Measurements from ENCODE around the gene APBB1. TPM values are rescaled to one million over a fixed set of nuclear protein-coding genes. Genes with fewer than 3 reads are reported as not detected.
A peak's percentile ranks its signal among the peaks of the same experiment; 100 is the strongest.

APBB1 gene
- total and polyA plus RNA-seq, 2 of the 4 experiments (the other 2 are of a cell fraction) = 39.4 to 44.1 TPM

GRCh38 chr11:6390718-6391469, 28.0 kb downstream of the APBB1 start:
- H3K4me2 ChIP-seq (ENCODE audit: low read depth, low read length) = peak overlapping the region; percentile 96
- H2BK15ac ChIP-seq (ENCODE audit: low read depth, low read length) = no peak overlapping the region
- peak overlapping the region; percentile 50 for H4K91ac ChIP-seq (ENCODE audit: insufficient read depth, low read depth, low read length)
- peaks cover 22% of the 10 kb centered on the region for H3K9me1 ChIP-seq (ENCODE audit: insufficient read depth, low read length)
- in situ Hi-C loops (cut with MboI; ENCODE audit: low sequenced_read_pairs) (no loop called here), intact Hi-C loops (cut with micrococcal nuclease) (loop anchor here (2.0 kb wide), 1 partner anchor 28 kb away; the partner anchor contains the start of gene APBB1), dilution Hi-C loops (cut with HindIII; ENCODE audit: low sequenced_read_pairs, unreplicated experiment) (no loop called here)
- DNase-seq (no peak), ATAC-seq (ENCODE audit: low read depth) (no peak)
- no peak overlapping the region for H2BK120ac ChIP-seq (ENCODE audit: low read depth, low read length)
- H2AK5ac ChIP-seq (ENCODE audit: low read depth, low read length) = peak overlapping the region; percentile 20
- H2BK20ac ChIP-seq (ENCODE audit: low read depth, low read length) = no peak overlapping the region
- peak overlapping the region; percentile 35 for H3K23ac ChIP-seq (ENCODE audit: low read depth, low read length)
- H3K9me3 ChIP-seq (ENCODE audit: control insufficient read depth, insufficient read depth, low read length) = no peaks in the 10 kb centered on the region
- peak overlapping the region; percentile 9 for H2BK5ac ChIP-seq (ENCODE audit: low read depth, low read length, poor library complexity, severe bottlenecking)
- H2AK9ac ChIP-seq (replicated peaks; ENCODE audit: low read depth, low read length, poor library complexity) = peak overlapping the region; percentile 98
- H3K27ac ChIP-seq (ENCODE audit: insufficient read depth, low read length) = peak overlapping the region; percentile 73
- CTCF ChIA-PET = interaction anchor here (1.1 kb wide), 1 partner anchor 29 kb away, joined by 4 read pairs; no protein-coding TSS in a partner anchor
- POLR2A ChIA-PET (ENCODE audit: unreplicated experiment) = no interaction called here
- H3K56ac ChIP-seq (ENCODE audit: extremely low read depth, insufficient read depth, low read length) = no peak overlapping the region
- TF ChIP-seq FOS (IDR thresholded peaks at IDR 0.05; ENCODE audit: low read depth, low read length) = no peak
- H3K4ac ChIP-seq (ENCODE audit: low read depth, low read length) = peak overlapping the region; percentile 85
- peak overlapping the region; percentile 80 for H3K9ac ChIP-seq (ENCODE audit: low read depth, low read length)
- no peak overlapping the region for H4K5ac ChIP-seq (ENCODE audit: low read depth, low read length)
- H4K8ac ChIP-seq (ENCODE audit: low read depth in 2 of 2, low read length in 2 of 2) = peak overlapping the region; percentile 18 to 40; a peak in 2 of 4 replicates
- peak overlapping the region; percentile 89 for H2AFZ ChIP-seq (replicated peaks; ENCODE audit: low read length, poor library complexity)
- H3K27me3 ChIP-seq (ENCODE audit: control insufficient read depth, insufficient read depth, low read length) = no peaks in the 10 kb centered on the region
- peaks cover 6% of the 10 kb centered on the region for H3K4me1 ChIP-seq (ENCODE audit: control insufficient read depth, insufficient read depth, low read length)
- 75% methylated on average over 5 of the region's 19 CpGs; no CpG with 5 or more reads in 1 of the 2 experiments for WGBS, 2 experiments (ENCODE audit: extremely low coverage in 2 of 2, insufficient read length in 1 of 2)
- peak overlapping the region; percentile 78 for H3K14ac ChIP-seq (replicated peaks; ENCODE audit: low read depth, low read length)
- no peak overlapping the region for H3K18ac ChIP-seq (ENCODE audit: low read depth, low read length)
- no peaks in the 10 kb centered on the region for H4K20me1 ChIP-seq (ENCODE audit: insufficient read depth, low read length)
- H3K4me3 ChIP-seq (ENCODE audit: insufficient read depth, low read depth, low read length) = peak overlapping the region; percentile 90
- TSS peak; percentile 84 for BruUV-seq (replicated peaks)
- peaks cover 20% of the 10 kb centered on the region; the same call in 1 of the 2 replicates for H3K36me3 ChIP-seq (ENCODE audit: control insufficient read depth, insufficient read depth, low read length)
- peaks cover 5 to 29% of the 10 kb centered on the region in 2 experiments; a peak in 2 of 4 replicates for H3K79me1 ChIP-seq (ENCODE audit: low read depth in 1 of 2, low read length in 2 of 2)
